Measurements from ENCODE around the gene INPP4A.

GRCh38 chr2:98583816-98584618 is 139.4 kb downstream of the INPP4A start:
- TF ChIP-seq CTCF (IDR thresholded peaks at IDR 0.05): no peak
- TF ChIP-seq MXI1 (IDR thresholded peaks at IDR 0.05; ENCODE audit: low read depth, low read length): no peak

All from SK-N-SH (cell line).